Endodermal cell (in vitro differentiated cells): ENCODE data around the gene MXRA5. TPM values are rescaled to one million over a fixed set of nuclear protein-coding genes. Genes with fewer than 3 reads are reported as not detected.

Source experiments
- DNase-seq: peaks from one replicate; pipeline ENCODE4 v3.0.0-alpha.2; 2017
- H3K27ac ChIP-seq: 2 replicates; pipeline ENCODE4 v1.5.1; 2013; ENCODE audit warnings: mild to moderate bottlenecking, low read depth, low read length, moderate library complexity
- H3K27me3 ChIP-seq: 2 replicates; pipeline ENCODE4 v1.6.1; 2013; ENCODE audit warnings: mild to moderate bottlenecking, low read length, moderate library complexity; ENCODE audit not compliant: insufficient read depth, control insufficient read depth, poor library complexity, severe bottlenecking
- H3K36me3 ChIP-seq: 2 replicates; pipeline ENCODE4 v1.7.0; 2013; ENCODE audit warnings: mild to moderate bottlenecking, low read length, moderate library complexity; ENCODE audit not compliant: control insufficient read depth, insufficient read depth
- H3K4me1 ChIP-seq: one replicate; pipeline ENCODE4 v1.7.0; 2013; ENCODE audit warnings: low read length; ENCODE audit not compliant: control insufficient read depth, insufficient read depth
- H3K4me3 ChIP-seq: 2 replicates; pipeline ENCODE4 v1.5.1; 2013; ENCODE audit warnings: mild to moderate bottlenecking, low read length, moderate library complexity
- H3K9ac ChIP-seq: 2 replicates; pipeline ENCODE4 v1.6.1; 2013; ENCODE audit warnings: mild to moderate bottlenecking, low read length, moderate library complexity; ENCODE audit not compliant: poor library complexity, severe bottlenecking; ENCODE audit errors: extremely low read depth
- H3K9me3 ChIP-seq: 2 replicates; pipeline ENCODE4 v1.6.1; 2013; ENCODE audit warnings: mild to moderate bottlenecking, low read length, moderate library complexity; ENCODE audit not compliant: control insufficient read depth
- H3K27ac Mint-ChIP-seq: 2 replicates; pipeline ENCODE4 v1.8.0; 2020; ENCODE audit warnings: mixed read lengths
- H3K27me3 Mint-ChIP-seq: 2 replicates; pipeline ENCODE4 v1.8.0; 2021; ENCODE audit warnings: mild to moderate bottlenecking, mixed read lengths; ENCODE audit not compliant: insufficient read depth
- H3K36me3 Mint-ChIP-seq: 2 replicates; pipeline ENCODE4 v1.8.0; 2020; ENCODE audit warnings: low read depth, mixed read lengths
- H3K4me1 Mint-ChIP-seq: 2 replicates; pipeline ENCODE4 v1.8.0; 2020; ENCODE audit warnings: mixed read lengths
- H3K4me3 Mint-ChIP-seq: 2 replicates; pipeline ENCODE4 v1.8.0; 2020; ENCODE audit warnings: mild to moderate bottlenecking, moderate library complexity, mixed read lengths
- H3K9me3 Mint-ChIP-seq: 2 replicates; pipeline ENCODE4 v1.8.0; 2020; ENCODE audit warnings: mild to moderate bottlenecking, mixed read lengths
- WGBS, 2 experiments: methylation state at CpG; one replicate each; pipeline versions ENCODE4 v1.1.5 to v1.1.7; 2013; ENCODE audit warnings: missing lambda C conversion rate in 2 of 2, mixed read lengths in 1 of 2; ENCODE audit not compliant: insufficient coverage in 1 of 2, insufficient read length in 1 of 2; 5-methylcytosine and 5-hydroxymethylcytosine counted together
- total RNA-seq, 2 donors: library from RNA; stranded (reverse); fragmentation: NEBNext Ultra II Directional in 1 of 2; extraction: Animal tissue kit (Norgen Biotek cat#: 25700) in 1 of 2; gene quantifications; 2 replicates in 1 of 2; 3 replicates in 1 of 2; pipeline ENCODE4 v1.2.1, GENCODE V29; 2021
- TF ChIP-seq, protein P1 (sequence below): fragments of 200-600 bp; sonication (generic); conservative IDR thresholded peaks from 2 replicates; pipeline ENCODE4 v1.5.0; 2021; ENCODE audit warnings: antibody characterized with exemption, mild to moderate bottlenecking

MXRA5 gene
- total RNA-seq, 2 donors from 2014 or later, result 14.6 to 40.2 TPM

DNA sequence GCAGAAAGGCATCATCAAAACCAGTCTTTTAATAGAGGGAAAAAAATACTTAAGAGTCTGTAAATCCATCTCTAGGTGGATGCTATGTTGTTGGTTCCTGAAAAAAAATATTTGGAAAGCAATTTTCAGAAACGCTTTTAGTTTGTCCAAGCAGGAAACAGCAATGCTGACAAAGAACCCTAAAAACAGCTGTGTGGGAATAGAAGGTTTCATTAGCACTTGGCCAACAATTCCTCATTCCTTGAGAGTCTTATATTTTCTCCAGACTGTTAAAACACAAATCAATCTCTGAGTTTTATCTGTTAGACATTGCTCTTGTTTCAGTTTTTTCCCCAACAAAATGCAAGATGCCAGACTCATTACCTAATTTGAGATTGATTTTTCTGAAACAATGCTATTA is 6.4 kb downstream of the MXRA5 start:
- Histone ChIP-seq H3K4me3 (no peak overlapping the region), H3K9ac (no peak overlapping the region), H3K9me3 (no peaks in the 10 kb centered on the region), H3K27me3 (no peaks in the 10 kb centered on the region), H3K27ac (no peak overlapping the region), H3K36me3 (peaks cover 20% of the 10 kb centered on the region), H3K4me1 (no peaks in the 10 kb centered on the region)
- no peaks in the 10 kb centered on the region for H3K4me1 Mint-ChIP-seq
- H3K27ac Mint-ChIP-seq, result no peak overlapping the region
- WGBS, 2 experiments, result 85% methylated on average over 1 of the region's 1 CpG; no CpG with 5 or more reads in 1 of the 2 experiments
- H3K36me3 Mint-ChIP-seq, result peaks cover 23% of the 10 kb centered on the region
- no peaks in the 10 kb centered on the region for H3K9me3 Mint-ChIP-seq
- H3K27me3 Mint-ChIP-seq, result peaks cover 31% of the 10 kb centered on the region
- TF ChIP-seq, protein P1, sequence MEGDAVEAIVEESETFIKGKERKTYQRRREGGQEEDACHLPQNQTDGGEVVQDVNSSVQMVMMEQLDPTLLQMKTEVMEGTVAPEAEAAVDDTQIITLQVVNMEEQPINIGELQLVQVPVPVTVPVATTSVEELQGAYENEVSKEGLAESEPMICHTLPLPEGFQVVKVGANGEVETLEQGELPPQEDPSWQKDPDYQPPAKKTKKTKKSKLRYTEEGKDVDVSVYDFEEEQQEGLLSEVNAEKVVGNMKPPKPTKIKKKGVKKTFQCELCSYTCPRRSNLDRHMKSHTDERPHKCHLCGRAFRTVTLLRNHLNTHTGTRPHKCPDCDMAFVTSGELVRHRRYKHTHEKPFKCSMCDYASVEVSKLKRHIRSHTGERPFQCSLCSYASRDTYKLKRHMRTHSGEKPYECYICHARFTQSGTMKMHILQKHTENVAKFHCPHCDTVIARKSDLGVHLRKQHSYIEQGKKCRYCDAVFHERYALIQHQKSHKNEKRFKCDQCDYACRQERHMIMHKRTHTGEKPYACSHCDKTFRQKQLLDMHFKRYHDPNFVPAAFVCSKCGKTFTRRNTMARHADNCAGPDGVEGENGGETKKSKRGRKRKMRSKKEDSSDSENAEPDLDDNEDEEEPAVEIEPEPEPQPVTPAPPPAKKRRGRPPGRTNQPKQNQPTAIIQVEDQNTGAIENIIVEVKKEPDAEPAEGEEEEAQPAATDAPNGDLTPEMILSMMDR, result no peak
- DNase-seq, result no peak
- no peak overlapping the region for H3K4me3 Mint-ChIP-seq

DNA sequence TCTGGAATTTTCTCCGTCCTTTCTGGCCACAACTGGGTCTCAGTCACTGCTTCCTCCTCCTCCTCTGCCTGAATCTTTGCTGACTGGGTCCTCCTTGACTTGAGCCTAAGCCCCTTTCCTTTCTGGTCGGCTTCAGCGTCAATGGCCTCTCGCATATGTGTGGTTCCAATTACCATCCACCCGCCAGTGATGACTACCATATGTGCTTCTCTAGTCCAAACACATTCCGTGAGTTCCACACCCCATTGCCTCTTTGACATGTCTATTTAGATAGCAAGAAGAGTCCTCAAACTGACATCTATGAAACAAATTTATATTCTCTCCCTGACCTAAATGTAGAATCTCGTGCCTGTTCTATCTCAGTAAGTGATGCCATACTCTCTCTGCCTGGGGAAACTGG is 19.8 kb downstream of the MXRA5 start:
- Mint-ChIP-seq H3K4me3 (no peak overlapping the region), H3K27me3 (peaks cover 14% of the 10 kb centered on the region), H3K27ac (no peak overlapping the region), H3K36me3 (peaks cover 42% of the 10 kb centered on the region), H3K9me3 (peaks cover 20% of the 10 kb centered on the region), H3K4me1 (no peaks in the 10 kb centered on the region)
- DNase-seq, result no peak
- Histone ChIP-seq H3K36me3 (peaks cover 37% of the 10 kb centered on the region), H3K4me3 (no peak overlapping the region), H3K4me1 (no peaks in the 10 kb centered on the region), H3K9ac (no peak overlapping the region), H3K9me3 (peaks cover 24% of the 10 kb centered on the region), H3K27me3 (no peaks in the 10 kb centered on the region), H3K27ac (no peak overlapping the region)
- WGBS, 2 experiments, result 84 to 87% methylated on average over 4 to 7 of the region's 7 CpGs
- TF ChIP-seq, protein P1, result no peak

- Histone ChIP-seq H3K4me1 (no peaks in the 10 kb centered on the region), H3K4me3 (no peak overlapping the region), H3K9me3 (peaks cover 24% of the 10 kb centered on the region), H3K36me3 (peaks cover 43% of the 10 kb centered on the region), H3K9ac (no peak overlapping the region), H3K27me3 (no peaks in the 10 kb centered on the region), H3K27ac (no peak overlapping the region)
- 92 to 95% methylated on average over 2 to 6 of the region's 7 CpGs for WGBS, 2 experiments
- H3K27me3 Mint-ChIP-seq, result peaks cover 17% of the 10 kb centered on the region
- no peak overlapping the region for H3K4me3 Mint-ChIP-seq
- H3K27ac Mint-ChIP-seq, result no peak overlapping the region
- H3K4me1 Mint-ChIP-seq, result no peaks in the 10 kb centered on the region
- TF ChIP-seq, protein P1, result no peak
- peaks cover 28% of the 10 kb centered on the region for H3K9me3 Mint-ChIP-seq
- peaks cover 78% of the 10 kb centered on the region for H3K36me3 Mint-ChIP-seq
- no peak for DNase-seq
Measured at GRCh38 chrX:3320471-3321046, 25.9 kb downstream of the MXRA5 start.
